ENCODE measurements around the gene CDH13.

- TF ChIP-seq, protein P1, sequence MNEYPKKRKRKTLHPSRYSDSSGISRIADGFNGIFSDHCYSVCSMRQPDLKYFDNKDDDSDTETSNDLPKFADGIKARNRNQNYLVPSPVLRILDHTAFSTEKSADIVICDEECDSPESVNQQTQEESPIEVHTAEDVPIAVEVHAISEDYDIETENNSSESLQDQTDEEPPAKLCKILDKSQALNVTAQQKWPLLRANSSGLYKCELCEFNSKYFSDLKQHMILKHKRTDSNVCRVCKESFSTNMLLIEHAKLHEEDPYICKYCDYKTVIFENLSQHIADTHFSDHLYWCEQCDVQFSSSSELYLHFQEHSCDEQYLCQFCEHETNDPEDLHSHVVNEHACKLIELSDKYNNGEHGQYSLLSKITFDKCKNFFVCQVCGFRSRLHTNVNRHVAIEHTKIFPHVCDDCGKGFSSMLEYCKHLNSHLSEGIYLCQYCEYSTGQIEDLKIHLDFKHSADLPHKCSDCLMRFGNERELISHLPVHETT (CRISPR knock-in tag; conservative IDR thresholded peaks at IDR 0.05 in 1 of 2, IDR thresholded peaks at IDR 0.05 in 1 of 2) = no peak
- TF ChIP-seq GTF2F1 (IDR thresholded peaks at IDR 0.05; ENCODE audit: low read depth, low read length) (no peak), FOXP1 (CRISPR knock-in tag; IDR thresholded peaks at IDR 0.05) (no peak), SETDB1 (IDR thresholded peaks at IDR 0.05; ENCODE audit: low read length) (no peak), HNRNPL (IDR thresholded peaks at IDR 0.05; ENCODE audit: low read depth, low read length) (no peak)
These were observed 1072.2 kb downstream of the CDH13 start for GRCh38 chr16:83698964-83699363.

Measured in K562 (cell line).